ENCODE results near the gene ZNF335. TPM values are rescaled to one million over a fixed set of nuclear protein-coding genes. Genes with fewer than 3 reads are reported as not detected.
A peak's percentile ranks its signal among the peaks of the same experiment; 100 is the strongest.

Gene ZNF335
- total and polyA plus RNA-seq, 12 donors: 4.9 to 13.1 (median 7.3) TPM

- DNase-seq (no peak), ATAC-seq (no peak)
- no peaks in the 10 kb centered on the region for H3K9me3 ChIP-seq
- no peak overlapping the region for H3K27ac ChIP-seq
- no peak overlapping the region for H3K4me3 ChIP-seq
- peaks cover 0 to 15% (median 0%) of the 10 kb centered on the region in 7 donors for H3K27me3 ChIP-seq
- WGBS, 2 donors: 83% methylated on average over 11 of the region's 11 CpGs
- intact Hi-C loops (cut with DNase I): loop anchor here in 2 of 10 donors (5.0 to 10.0 kb wide), 3 partner anchors 109 to 141 kb away; partner anchors contain the start of genes NCOA5 (in 1 of the 2) and SNX21 (in 1 of the 2)
- no peaks in the 10 kb centered on the region for H3K36me3 ChIP-seq
- no peak for TF ChIP-seq CTCF (IDR thresholded peaks at IDR 0.05)
- peaks cover 0 to 15% (median 8%) of the 10 kb centered on the region in 9 donors for H3K4me1 ChIP-seq
Measured at GRCh38 chr20:45975686-45976085, 3.7 kb upstream of the ZNF335 start.

- 81% methylated on average over 7 of the region's 7 CpGs for WGBS, 2 donors
- DNase-seq (no peak), ATAC-seq (no peak)
- Histone ChIP-seq H3K4me3 (no peak overlapping the region), H3K27ac (no peak overlapping the region), H3K27me3 (peaks cover 0 to 13% (median 0%) of the 10 kb centered on the region in 7 donors), H3K36me3 (no peaks in the 10 kb centered on the region), H3K9me3 (no peaks in the 10 kb centered on the region), H3K4me1 (peaks cover 0 to 22% (median 14%) of the 10 kb centered on the region in 9 donors)
- intact Hi-C loops (cut with DNase I): loop anchor here in 2 of 10 donors (5.0 to 10.0 kb wide), 3 partner anchors 110 to 140 kb away; partner anchors contain the start of genes NCOA5 (in 1 of the 2) and SNX21 (in 1 of the 2)
- TF ChIP-seq CTCF (IDR thresholded peaks at IDR 0.05): no peak
Measured at GRCh38 chr20:45974896-45975565, 3.0 kb upstream of the ZNF335 start.

GRCh38 chr20:45972500-45973183 lies 639 bp upstream of the ZNF335 start:
- DNase-seq (no peak), ATAC-seq (no peak)
- Histone ChIP-seq H3K9me3 (no peaks in the 10 kb centered on the region), H3K36me3 (peaks cover 0 to 23% (median 6%) of the 10 kb centered on the region in 9 donors), H3K27me3 (peaks cover 0 to 3% (median 0%) of the 10 kb centered on the region in 7 donors), H3K4me3 (peak overlapping the region; percentile 63 to 99 (median 88)), H3K4me1 (peaks cover 0 to 39% (median 22%) of the 10 kb centered on the region in 9 donors), H3K27ac (peak overlapping the region; percentile 96 to 100 (median 99))
- no peak for TF ChIP-seq CTCF (IDR thresholded peaks at IDR 0.05)
- intact Hi-C loops (cut with DNase I): loop anchor here in 2 of 10 donors (2.0 to 10.0 kb wide), 3 partner anchors 38 to 138 kb away; partner anchors contain the start of genes NCOA5 (in 1 of the 2), PCIF1 (in 1 of the 2) and SNX21 (in 1 of the 2)
- WGBS, 2 donors: 45% methylated on average over 29 of the region's 29 CpGs

GRCh38 chr20:45971425-45971674 lies 653 bp downstream of the ZNF335 start:
- no peaks in the 10 kb centered on the region for H3K9me3 ChIP-seq
- H3K27ac ChIP-seq: peak overlapping the region; percentile 96 to 100 (median 99)
- H3K27me3 ChIP-seq: no peaks in the 10 kb centered on the region
- no peak for DNase-seq
- TF ChIP-seq CTCF (IDR thresholded peaks at IDR 0.05): no peak
- no peak for ATAC-seq
- intact Hi-C loops (cut with DNase I): loop anchor here in 2 of 10 donors (1.0 to 10.0 kb wide), 5 partner anchors 36 to 137 kb away; partner anchors contain the start of genes CTSA (in 1 of the 2), NCOA5 (in 1 of the 2), NEURL2 (in 1 of the 2) and PCIF1 (in 1 of the 2)
- H3K36me3 ChIP-seq: peaks cover 0 to 36% (median 19%) of the 10 kb centered on the region in 9 donors
- H3K4me1 ChIP-seq: peaks cover 0 to 39% (median 22%) of the 10 kb centered on the region in 9 donors
- WGBS, 2 donors: 1% methylated on average over 14 of the region's 14 CpGs
- H3K4me3 ChIP-seq: peak overlapping the region; percentile 63 to 99 (median 88)

All from heart right ventricle (tissue), 16 donors.